K562 (cell line): ENCODE measurements around the gene GASK1A. TPM values are rescaled to one million over a fixed set of nuclear protein-coding genes. Genes with fewer than 3 reads are reported as not detected.

ENCODE experiments used
- ATAC-seq: fragments of 200-7000 bp; cut with Tn5 transposase; 3 replicates; pipeline ENCODE4 v1.9.1; 2020; ENCODE audit warnings: moderate library complexity
- BruUV-seq: library from RNA; stranded (reverse); fragments of 400-500 nt; replicated peaks from 2 replicates; lab custom pipeline; 2021; lab: Mats Ljungman, UMichigan
- CTCF ChIA-PET: fragments of 300-600 bp; formaldehyde crosslinking; extraction: SDS; loops from one replicate; lab custom pipeline; 2021; ENCODE audit warnings: low intra/inter-chr PET ratio; lab: Yijun Ruan, JAX
- POLR2A ChIA-PET: fragments of 300-600, 350-650 bp; sonication (Branson Sonifier 250); formaldehyde crosslinking; extraction: SDS; loops from one replicate; lab custom pipeline; 2021; ENCODE audit warnings: antibody characterized with exemption, inconsistent platforms; lab: Yijun Ruan, JAX
- DNase-seq, 4 experiments: peaks; one replicate each; pipeline versions ENCODE4 v3.0.0 to v3.0.0-alpha.2; 2011 to 2018; ENCODE audit warnings: low spot score in 3 of 4, mixed read lengths in 3 of 4; ENCODE audit errors: extremely low read depth in 1 of 4
- FAIRE-seq: peaks from 2 replicates; lab custom pipeline; 2011; peaks lifted over from hg19 to GRCh38; lab: Jason Lieb, UNC
- H2AFZ ChIP-seq: 2 replicates; pipeline ENCODE4 v1.6.0; 2011; ENCODE audit warnings: low read depth, low read length, control low read depth, inconsistent platforms
- H3K27ac ChIP-seq: fragments of 200-600 bp; 3 replicates; pipeline ENCODE4 v1.8.0; 2011; ENCODE audit warnings: low read depth, mild to moderate bottlenecking, control low read depth, inconsistent platforms, low read length, moderate library complexity, mixed read lengths; ENCODE audit errors: extremely low read depth
- H3K27me3 ChIP-seq, 2 experiments: fragments of 300-600 bp in 1 of 2; 2 replicates in 1 of 2; 3 replicates in 1 of 2; pipeline versions ENCODE4 v1.6.0 to v1.8.0; 2011; ENCODE audit warnings: inconsistent platforms in 2 of 2, low read length in 2 of 2, mild to moderate bottlenecking in 1 of 2, mixed read lengths in 1 of 2, moderate library complexity in 1 of 2; ENCODE audit not compliant: control insufficient read depth in 2 of 2, insufficient read depth in 2 of 2
- H3K36me3 ChIP-seq: fragments of 300-600 bp; 3 replicates; pipeline ENCODE4 v1.8.0; 2011; ENCODE audit warnings: mild to moderate bottlenecking, low read length, inconsistent platforms; ENCODE audit not compliant: control insufficient read depth, insufficient read depth
- H3K4me1 ChIP-seq, 2 experiments: fragments of 200-600 bp in 1 of 2; replicated peaks in 1 of 2; 2 replicates in 1 of 2; 3 replicates in 1 of 2; pipeline versions ENCODE4 v1.5.1 to v1.8.0; 2011; ENCODE audit warnings: inconsistent platforms in 2 of 2, low read length in 2 of 2, mild to moderate bottlenecking in 1 of 2, mixed read lengths in 1 of 2, moderate library complexity in 1 of 2; ENCODE audit not compliant: control insufficient read depth in 2 of 2, insufficient read depth in 2 of 2
- H3K4me2 ChIP-seq: 2 replicates; pipeline ENCODE4 v1.6.1; 2011; ENCODE audit warnings: low read length, control low read depth, inconsistent platforms, mixed read lengths; ENCODE audit not compliant: insufficient read depth
- H3K4me3 ChIP-seq: fragments of 200-600 bp; sonication (generic), shearing (Covaris generic); 2 replicates; pipeline ENCODE4 v1.5.1; 2016; ENCODE audit warnings: control low read depth, inconsistent platforms
- H3K79me2 ChIP-seq: fragments of 200-600 bp; 3 replicates; pipeline ENCODE4 v1.8.0; 2011; ENCODE audit warnings: low read length, inconsistent platforms; ENCODE audit not compliant: control insufficient read depth, insufficient read depth
- H3K9ac ChIP-seq, 2 experiments: 2 replicates each; pipeline versions ENCODE4 v1.6.0 to v1.6.1; 2011; ENCODE audit warnings: low read depth in 2 of 2, low read length in 2 of 2, control low read depth in 1 of 2, inconsistent platforms in 1 of 2, mild to moderate bottlenecking in 1 of 2, mixed read lengths in 1 of 2; ENCODE audit not compliant: insufficient read depth in 1 of 2
- H3K9me1 ChIP-seq: one replicate; pipeline ENCODE4 v1.6.0; 2011; ENCODE audit warnings: inconsistent platforms, mild to moderate bottlenecking, low read length, moderate library complexity; ENCODE audit not compliant: control insufficient read depth, insufficient read depth
- H3K9me3 ChIP-seq: replicated peaks from 2 replicates; pipeline ENCODE4 v1.5.1; 2011; ENCODE audit warnings: low read depth, low read length, inconsistent platforms; ENCODE audit not compliant: control insufficient read depth, insufficient read depth
- H4K20me1 ChIP-seq: replicated peaks from 2 replicates; pipeline ENCODE4 v1.6.1; 2011; ENCODE audit warnings: low read length, inconsistent platforms, mixed read lengths; ENCODE audit not compliant: control insufficient read depth, insufficient read depth
- GMEB1 ChIP-seq: fragments of 250-450 bp; sonication (Bioruptor Pico); IDR thresholded peaks from 2 replicates; pipeline ENCODE4 v1.4.0; 2020; ENCODE audit warnings: mild to moderate bottlenecking
- MYC ChIP-seq, 2 experiments: fragments of 250-450 bp in 1 of 2; sonication (Bioruptor Pico) in 1 of 2; IDR thresholded peaks; 2 replicates each; pipeline versions ENCODE4 v1.5.1 to v1.6.1; 2012 to 2021; ENCODE audit warnings: low read depth in 2 of 2, borderline replicate concordance in 1 of 2, improper control_type of control experiment in 1 of 2, low read length in 1 of 2, mild to moderate bottlenecking in 1 of 2, moderate library complexity in 1 of 2
- POLR3G ChIP-seq: IDR thresholded peaks from 2 replicates; pipeline ENCODE4 v1.6.1; 2011; ENCODE audit not compliant: insufficient read length, insufficient replicate concordance; ENCODE audit errors: extremely low read depth
- RBM22 ChIP-seq: fragments of 200-400 bp; formaldehyde crosslinking; IDR thresholded peaks from 2 replicates; pipeline ENCODE4 v1.6.1; 2018; ENCODE audit warnings: low read length, low read depth; ENCODE audit not compliant: poor library complexity, severe bottlenecking
- SAP30 ChIP-seq: fragments of 200-600 bp; sonication (generic); IDR thresholded peaks from 2 replicates; pipeline ENCODE4 v1.6.1; 2012; ENCODE audit warnings: borderline replicate concordance, low read depth, mild to moderate bottlenecking, moderate library complexity, low read length, control low read depth, inconsistent platforms; ENCODE audit not compliant: insufficient read depth, poor library complexity, severe bottlenecking
- SMC3 ChIP-seq: conservative IDR thresholded peaks from 2 replicates; pipeline ENCODE4 v1.6.1; 2011; ENCODE audit warnings: low read depth, low read length, improper control_type of control experiment; ENCODE audit not compliant: insufficient read depth
- TCFL5 ChIP-seq: fragments of 250-450 bp; sonication (Bioruptor Pico); conservative IDR thresholded peaks from 2 replicates; pipeline ENCODE4 v1.6.1; 2021; ENCODE audit warnings: mild to moderate bottlenecking, moderate library complexity, matching md5 sums
- TEAD1 ChIP-seq, 2 experiments: fragments of 450-650 bp in 1 of 2; sonication (generic) in 1 of 2; formaldehyde crosslinking; IDR thresholded peaks; 2 replicates each; pipeline versions ENCODE4 v1.4.0 to v1.8.0; 2020 to 2022; ENCODE audit warnings: mild to moderate bottlenecking in 2 of 2, missing genetic modification reagents in 1 of 2
- TRIM24 ChIP-seq, 2 experiments: fragments of 450-650 bp; IDR thresholded peaks; 2 replicates each; pipeline ENCODE4 v1.6.1; 2016
- ZNF384 ChIP-seq: IDR thresholded peaks from 2 replicates; pipeline ENCODE4 v1.6.1; 2012; ENCODE audit warnings: low read depth, low read length, improper control_type of control experiment
- ZNF395 ChIP-seq: fragments of 200-800 bp; sonication (Bioruptor generic); IDR thresholded peaks from 2 replicates; pipeline ENCODE4 v1.6.1; 2017; ENCODE audit warnings: missing genetic modification characterization, missing compliant biosample characterization
- ZNF449 ChIP-seq: fragments of 250-450 bp; sonication (Bioruptor Pico); IDR thresholded peaks from 2 replicates; pipeline ENCODE4 v1.8.0; 2022; ENCODE audit warnings: moderate library complexity, mild to moderate bottlenecking, inconsistent platforms
- WGBS: fragments of 100-300 bp; shearing (Covaris generic); methylation state at CpG from one replicate; pipeline ENCODE4 v1.1.6; 2016; ENCODE audit warnings: low coverage, mixed read lengths; ENCODE audit not compliant: insufficient coverage; ENCODE audit errors: missing lambda C conversion rate; 5-methylcytosine and 5-hydroxymethylcytosine counted together
- in situ Hi-C: fragments of 300-500 bp; cut with MboI; formaldehyde crosslinking; loops from 4 replicates; pipeline ENCODE4 v1.15.0; 2018; ENCODE audit warnings: inconsistent platforms, mixed read lengths
- intact Hi-C: fragments of 100-400 bp; cut with micrococcal nuclease; formaldehyde crosslinking; loops from 2 replicates; pipeline ENCODE4 v1.14.2; 2022
- polyA plus RNA-seq, 8 experiments: library from polyadenylated mRNA; depleted of rRNA in 4 of 8; stranded (reverse) in 5 of 8; unstranded in 3 of 8; fragments of >200 nt; fragmentation: Nextera tagmentation in 2 of 8; fragmentation: Illumina TruSeq in 1 of 8; extraction: Ambion mirVana in 2 of 8; extraction: Trizol in 1 of 8; gene quantifications; 2 replicates each; pipeline versions ENCODE4 v1.2.1 to v1.2.3, GENCODE V29; 2011 to 2014; ENCODE audit warnings: inconsistent platforms in 1 of 8, missing spikeins in 1 of 8
- total RNA-seq, 7 experiments: library from RNA; depleted of rRNA in 6 of 7; stranded (reverse); fragments of >200 nt in 6 of 7; fragmentation: Illumina TruSeq in 2 of 7; extraction: Trizol in 2 of 7; gene quantifications; 2 replicates each; pipeline versions ENCODE4 v1.2.1 to v1.2.3, GENCODE V29; 2011 to 2021; ENCODE audit warnings: low replicate concordance in 1 of 7
- TF ChIP-seq, protein P1 (sequence below): sonication (generic); formaldehyde crosslinking; IDR thresholded peaks from 2 replicates; pipeline ENCODE4 v1.8.1; 2022; ENCODE audit warnings: missing genetic modification reagents

Gene GASK1A
- total and polyA plus RNA-seq, 9 of the 15 experiments (the other 6 are each of a cell fraction or from before 2014, with no cell fraction given), result 0.04 to 0.11 (median 0.05) TPM; not detected in 5

- no peak for TF ChIP-seq GMEB1
Measured at GRCh38 chr3:42961633-42962032, 17.5 kb upstream of the GASK1A start (continued).

DNA sequence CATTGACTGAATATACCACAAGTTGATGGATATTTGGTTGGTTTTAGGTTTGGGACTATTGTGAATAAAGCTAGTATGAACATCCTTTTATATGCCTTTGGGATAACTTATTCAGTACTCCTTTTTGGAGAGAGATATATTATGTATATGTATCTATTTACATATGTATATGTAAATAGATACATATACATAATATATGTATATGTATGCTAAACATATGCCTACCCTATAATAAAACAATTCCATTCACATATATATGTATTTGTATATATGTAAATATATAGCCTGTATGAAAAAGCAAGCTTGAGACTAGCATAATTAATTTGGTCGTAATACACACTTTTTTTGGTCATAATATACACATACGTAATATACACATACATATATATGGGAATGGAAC is 15.8 kb upstream of the GASK1A start:
- Histone ChIP-seq H3K9me1 (no peaks in the 10 kb centered on the region), H2AFZ (no peak overlapping the region), H4K20me1 (no peaks in the 10 kb centered on the region), H3K4me1 (no peaks in the 10 kb centered on the region), H3K9me3 (no peaks in the 10 kb centered on the region), H3K27me3 (no peaks in the 10 kb centered on the region), H3K4me3 (no peak overlapping the region), H3K36me3 (no peaks in the 10 kb centered on the region), H3K9ac (no peak overlapping the region), H3K79me2 (no peaks in the 10 kb centered on the region), H3K27ac (no peak overlapping the region), H3K4me2 (no peak overlapping the region)
- ChIA-PET CTCF (interaction anchor here (1.5 to 3.8 kb wide), 2 partner anchors 191 to 192 kb away, joined by 4 to 27 read pairs; no protein-coding TSS in a partner anchor), POLR2A (interaction anchor here (0.6 to 1.1 kb wide), 2 partner anchors 12 to 15 kb away, joined by 3 to 5 read pairs; no protein-coding TSS in a partner anchor)
- FAIRE-seq (no peak), DNase-seq (no peak), ATAC-seq (no peak)
- intact Hi-C loops, result loop anchor here (2.0 to 10.0 kb wide), 4 partner anchors 112 to 1232 kb away; no protein-coding TSS in a partner anchor
- BruUV-seq, result no TSS peak
- in situ Hi-C loops, result loop anchor here (10.0 kb wide), 1 partner anchor 192 kb away; no protein-coding TSS in a partner anchor
- 8% methylated on average over 2 of the region's 2 CpGs for WGBS
- TF ChIP-seq SAP30 (no peak), SMC3 (no peak), TCFL5 (no peak), ZNF384 (no peak), POLR3G (no peak), ZNF395 (CRISPR knock-in tag) (no peak), ZNF449 (CRISPR knock-in tag) (no peak), TRIM24 (IDR thresholded peaks at IDR 0.05) (no peak), MYC (IDR thresholded peaks at IDR 0.05; ENCODE audit: low read depth, low read length) (no peak), MYC (CRISPR knock-in tag; IDR thresholded peaks at IDR 0.05; ENCODE audit: borderline replicate concordance, low read depth) (no peak), TEAD1 (CRISPR knock-in tag; IDR thresholded peaks at IDR 0.05) (no peak), RBM22 (no peak)
- TF ChIP-seq, protein P1, sequence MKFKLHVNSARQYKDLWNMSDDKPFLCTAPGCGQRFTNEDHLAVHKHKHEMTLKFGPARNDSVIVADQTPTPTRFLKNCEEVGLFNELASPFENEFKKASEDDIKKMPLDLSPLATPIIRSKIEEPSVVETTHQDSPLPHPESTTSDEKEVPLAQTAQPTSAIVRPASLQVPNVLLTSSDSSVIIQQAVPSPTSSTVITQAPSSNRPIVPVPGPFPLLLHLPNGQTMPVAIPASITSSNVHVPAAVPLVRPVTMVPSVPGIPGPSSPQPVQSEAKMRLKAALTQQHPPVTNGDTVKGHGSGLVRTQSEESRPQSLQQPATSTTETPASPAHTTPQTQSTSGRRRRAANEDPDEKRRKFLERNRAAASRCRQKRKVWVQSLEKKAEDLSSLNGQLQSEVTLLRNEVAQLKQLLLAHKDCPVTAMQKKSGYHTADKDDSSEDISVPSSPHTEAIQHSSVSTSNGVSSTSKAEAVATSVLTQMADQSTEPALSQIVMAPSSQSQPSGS (CRISPR knock-in tag), result no peak
